OCI-LY1 (cell line): ENCODE data around the gene CTSH.

Source experiments
- H2AFZ ChIP-seq: fragments of 200-600 bp; sonication (generic), shearing (Covaris generic); 2 replicates; pipeline ENCODE4 v1.6.0; 2014; ENCODE audit warnings: antibody characterized with exemption, mild to moderate bottlenecking, low read length
- H3F3A ChIP-seq: fragments of 200-600 bp; sonication (generic), shearing (Covaris generic); 2 replicates; pipeline ENCODE4 v1.6.0; 2014; ENCODE audit warnings: mild to moderate bottlenecking, antibody characterized with exemption, low read length, moderate library complexity; ENCODE audit not compliant: insufficient read depth
- H3K27ac ChIP-seq: fragments of 200-600 bp; sonication (generic); 2 replicates; pipeline ENCODE4 v1.5.1; 2014; ENCODE audit warnings: low read length, mixed run types, mild to moderate bottlenecking, low read depth; ENCODE audit not compliant: poor library complexity, severe bottlenecking
- H3K27me3 ChIP-seq: fragments of 200-600 bp; sonication (generic); 2 replicates; pipeline ENCODE4 v1.6.0; 2014; ENCODE audit warnings: antibody characterized with exemption, mild to moderate bottlenecking, low read length, moderate library complexity; ENCODE audit not compliant: insufficient read depth
- H3K36me3 ChIP-seq: fragments of 200-600 bp; sonication (generic); 2 replicates; pipeline ENCODE4 v1.6.1; 2014; ENCODE audit warnings: mild to moderate bottlenecking, antibody characterized with exemption, low read length, moderate library complexity, mixed read lengths; ENCODE audit not compliant: insufficient read depth
- H3K4me1 ChIP-seq: fragments of 200-600 bp; sonication (generic); 2 replicates; pipeline ENCODE4 v1.5.1; 2014; ENCODE audit warnings: mild to moderate bottlenecking, low read length, moderate library complexity; ENCODE audit not compliant: insufficient read depth, severe bottlenecking
- H3K4me2 ChIP-seq: fragments of 200-600 bp; sonication (generic), shearing (Covaris generic); 2 replicates; pipeline ENCODE4 v1.6.1; 2014; ENCODE audit warnings: low read length
- H3K4me3 ChIP-seq: fragments of 200-600 bp; sonication (generic); 2 replicates; pipeline ENCODE4 v1.5.1; 2014; ENCODE audit warnings: low read length, low read depth, mild to moderate bottlenecking, mixed read lengths; ENCODE audit not compliant: poor library complexity, severe bottlenecking
- H3K79me2 ChIP-seq: fragments of 200-600 bp; shearing (Covaris generic); 2 replicates; pipeline ENCODE4 v1.6.1; 2016; ENCODE audit warnings: mixed run types, low read length, mixed read lengths; ENCODE audit not compliant: insufficient read depth
- H3K9ac ChIP-seq: fragments of 200-600 bp; sonication (generic), shearing (Covaris generic); 2 replicates; pipeline ENCODE4 v1.6.1; 2014; ENCODE audit warnings: mild to moderate bottlenecking, low read length, mixed read lengths
- H3K9me2 ChIP-seq: fragments of 200-600 bp; sonication (generic), shearing (Covaris generic); 2 replicates; pipeline ENCODE4 v1.6.1; 2014; ENCODE audit warnings: low read depth, mild to moderate bottlenecking, low read length, mixed read lengths
- H3K9me3 ChIP-seq: fragments of 200-600 bp; shearing (Covaris generic); 2 replicates; pipeline ENCODE4 v1.6.1; 2014; ENCODE audit warnings: low read length, mixed read lengths
- H4K20me1 ChIP-seq: fragments of 200-600 bp; sonication (generic), shearing (Covaris generic); 2 replicates; pipeline ENCODE4 v1.6.0; 2016; ENCODE audit warnings: mild to moderate bottlenecking, low read length; ENCODE audit not compliant: insufficient read depth
- CTCF ChIP-seq: fragments of 200-600 bp; sonication (generic), shearing (Covaris generic); IDR thresholded peaks from 2 replicates; pipeline ENCODE4 v1.5.1; 2017; ENCODE audit warnings: mild to moderate bottlenecking, antibody characterized with exemption, low read length, moderate library complexity, mixed read lengths
- EZH2 ChIP-seq: fragments of 200-600 bp; sonication (generic), shearing (Covaris generic); IDR thresholded peaks from 2 replicates; pipeline ENCODE4 v1.8.0; 2017; ENCODE audit warnings: borderline replicate concordance, mixed run types, mild to moderate bottlenecking, antibody characterized with exemption, low read length, moderate library complexity, mixed read lengths

Gene CTSH

GRCh38 chr15:78990278-78990677 lies 45.4 kb upstream of the CTSH start:
- H3K9ac ChIP-seq, result no peak overlapping the region
- H3K9me2 ChIP-seq, result no peaks in the 10 kb centered on the region
- no peak overlapping the region for H3K4me3 ChIP-seq
- no peak overlapping the region for H3K4me2 ChIP-seq
- H3K79me2 ChIP-seq, result no peaks in the 10 kb centered on the region
- no peak overlapping the region for H2AFZ ChIP-seq
- H3K4me1 ChIP-seq, result peaks cover 11% of the 10 kb centered on the region
- no peak overlapping the region for H3K27ac ChIP-seq
- no peaks in the 10 kb centered on the region for H4K20me1 ChIP-seq
- no peaks in the 10 kb centered on the region for H3F3A ChIP-seq
- H3K27me3 ChIP-seq, result no peaks in the 10 kb centered on the region
- H3K9me3 ChIP-seq, result no peaks in the 10 kb centered on the region
- H3K36me3 ChIP-seq, result no peaks in the 10 kb centered on the region
- TF ChIP-seq EZH2 (no peak), CTCF (no peak)

GRCh38 chr15:78989701-78990240 lies 44.9 kb upstream of the CTSH start:
- Histone ChIP-seq H3K79me2 (no peaks in the 10 kb centered on the region), H3K9ac (no peak overlapping the region), H3K27ac (no peak overlapping the region), H4K20me1 (no peaks in the 10 kb centered on the region), H3K9me3 (no peaks in the 10 kb centered on the region), H3K9me2 (no peaks in the 10 kb centered on the region), H3F3A (no peaks in the 10 kb centered on the region), H3K36me3 (no peaks in the 10 kb centered on the region), H3K27me3 (no peaks in the 10 kb centered on the region), H3K4me2 (no peak overlapping the region), H2AFZ (no peak overlapping the region), H3K4me1 (peaks cover 11% of the 10 kb centered on the region), H3K4me3 (no peak overlapping the region)
- TF ChIP-seq EZH2 (no peak), CTCF (no peak)

GRCh38 chr15:78988361-78988911 lies 43.6 kb upstream of the CTSH start:
- H3K4me2 ChIP-seq, result no peak overlapping the region
- no peaks in the 10 kb centered on the region for H4K20me1 ChIP-seq
- no peak overlapping the region for H3K27ac ChIP-seq
- H3K9me3 ChIP-seq, result no peaks in the 10 kb centered on the region
- H3K4me1 ChIP-seq, result no peaks in the 10 kb centered on the region
- no peak overlapping the region for H2AFZ ChIP-seq
- H3K79me2 ChIP-seq, result no peaks in the 10 kb centered on the region
- no peaks in the 10 kb centered on the region for H3F3A ChIP-seq
- TF ChIP-seq EZH2, result no peak
- no peak for TF ChIP-seq CTCF
- H3K27me3 ChIP-seq, result no peaks in the 10 kb centered on the region
- H3K4me3 ChIP-seq, result no peak overlapping the region
- no peak overlapping the region for H3K9ac ChIP-seq
- no peaks in the 10 kb centered on the region for H3K9me2 ChIP-seq
- no peaks in the 10 kb centered on the region for H3K36me3 ChIP-seq
